Sigmoid colon (tissue), 4 donors: ENCODE data around the gene SYT17.

ENCODE experiments used
- CTCF ChIP-seq, 4 experiments: fragments of 450-650 bp in 3 of 4; fragments of 200-600 bp in 1 of 4; IDR thresholded peaks; one replicate each; pipeline ENCODE4 v1.5.1; 2016 to 2019; ENCODE audit warnings: antibody characterized with exemption in 4 of 4, mild to moderate bottlenecking in 3 of 4, moderate library complexity in 2 of 4
- EP300 ChIP-seq, 4 donors: sonication (generic); formaldehyde crosslinking; IDR thresholded peaks; one replicate each; pipeline ENCODE4 v1.6.1; 2017; ENCODE audit warnings: antibody characterized with exemption in 4 of 4

GRCh38 chr16:19295393-19295792, 127.4 kb downstream of the SYT17 start:
- TF ChIP-seq EP300 (IDR thresholded peaks at IDR 0.05) (no peak), CTCF (IDR thresholded peaks at IDR 0.05) (no peak)
